Stimulated activated CD8-positive, alpha-beta memory T cell treated with anti-CD3 and anti-CD28 coated beads, Interleukin-15, amount 100 ng/mL, for 4 hours (primary cell): Measurements from ENCODE around the gene CACNA1D.

Source experiments
- DNase-seq, 2 donors: peaks; one replicate each; pipeline ENCODE4 v3.0.0-alpha.2; 2020; ENCODE audit warnings: low read depth in 2 of 2

The CACNA1D gene

GRCh38 chr3:53805463-53806159 lies 311.2 kb downstream of the CACNA1D start:
- DNase-seq = no peak

DNA sequence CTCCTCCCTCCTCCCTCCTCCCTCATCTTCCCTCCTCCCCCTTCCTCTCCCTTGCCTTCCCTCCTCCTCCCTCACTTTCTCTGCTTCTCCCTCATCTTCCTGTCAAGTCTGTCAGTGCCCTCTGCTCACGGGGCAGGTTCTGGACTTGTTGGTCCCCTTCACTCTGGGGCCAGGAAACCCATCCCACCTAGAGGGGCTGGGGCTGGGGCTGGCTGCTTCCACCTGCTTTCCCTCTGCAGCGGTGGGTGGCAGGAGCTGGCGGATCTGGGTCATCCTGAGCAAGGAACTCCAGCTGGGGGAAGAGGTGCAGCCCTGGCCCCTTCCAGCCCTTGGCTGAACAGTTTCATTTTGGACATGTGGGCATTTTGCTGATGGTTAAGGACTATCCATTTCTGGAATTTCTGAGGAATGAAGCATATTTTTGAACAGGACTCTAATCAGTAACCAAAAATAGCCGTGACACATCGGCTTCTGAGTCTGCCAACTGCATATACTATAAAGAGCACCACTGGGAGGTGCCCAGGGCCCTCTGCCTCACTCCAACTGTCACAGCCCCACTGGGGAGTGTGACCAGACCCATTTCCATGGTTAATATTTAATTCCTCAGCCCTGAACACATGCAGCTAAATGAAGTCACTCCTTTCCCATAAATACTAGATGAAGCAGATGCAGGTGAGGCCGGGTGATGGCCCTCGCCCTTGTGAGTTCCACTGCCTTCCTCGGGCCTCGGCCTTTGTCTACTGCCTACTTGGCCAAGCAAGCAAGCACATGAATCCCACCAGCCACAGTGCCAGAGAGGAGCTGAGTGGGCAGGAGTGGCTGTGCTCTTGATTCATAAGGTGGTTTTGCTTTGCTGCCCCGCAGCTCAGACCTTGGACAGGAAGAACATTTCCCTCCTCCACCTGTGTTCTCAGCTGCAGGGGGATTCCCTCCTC lies 312.0 kb downstream of the CACNA1D start:
- DNase-seq = no peak

DNA sequence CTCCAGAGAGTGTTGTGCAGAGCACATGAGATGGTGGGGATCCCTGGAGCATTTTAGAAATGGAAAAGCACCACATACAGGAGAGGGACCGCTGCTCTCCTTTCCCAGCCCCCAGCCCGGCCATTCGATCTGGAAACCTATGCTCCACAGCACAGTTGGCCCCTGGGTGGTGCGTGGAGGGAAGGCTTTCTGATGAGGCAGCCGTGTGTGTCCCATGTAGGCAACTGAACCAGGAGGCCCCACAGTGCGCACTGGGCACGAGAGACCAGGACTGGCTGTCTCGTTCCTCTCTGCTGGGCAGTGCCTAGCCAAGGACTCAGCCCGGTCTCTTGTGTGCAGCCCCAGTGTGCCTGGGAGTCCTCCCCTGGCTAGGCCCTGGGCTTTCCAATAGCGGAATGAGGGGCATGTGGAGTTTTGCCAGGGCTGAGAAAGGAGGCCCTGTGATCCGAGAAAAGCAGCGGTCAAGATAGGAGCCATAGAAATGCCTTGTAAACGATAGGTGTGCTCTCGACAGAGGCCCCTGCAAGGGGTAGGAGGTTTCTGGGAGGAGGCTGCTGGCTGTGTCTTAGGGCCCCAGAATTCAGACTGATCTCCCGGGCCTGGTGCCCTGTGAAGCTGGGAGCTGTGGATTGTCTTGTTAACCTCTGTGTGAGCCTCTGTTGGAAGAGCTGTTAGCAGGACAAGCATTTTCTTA lies 312.9 kb downstream of the CACNA1D start:
- no peak for DNase-seq

DNA sequence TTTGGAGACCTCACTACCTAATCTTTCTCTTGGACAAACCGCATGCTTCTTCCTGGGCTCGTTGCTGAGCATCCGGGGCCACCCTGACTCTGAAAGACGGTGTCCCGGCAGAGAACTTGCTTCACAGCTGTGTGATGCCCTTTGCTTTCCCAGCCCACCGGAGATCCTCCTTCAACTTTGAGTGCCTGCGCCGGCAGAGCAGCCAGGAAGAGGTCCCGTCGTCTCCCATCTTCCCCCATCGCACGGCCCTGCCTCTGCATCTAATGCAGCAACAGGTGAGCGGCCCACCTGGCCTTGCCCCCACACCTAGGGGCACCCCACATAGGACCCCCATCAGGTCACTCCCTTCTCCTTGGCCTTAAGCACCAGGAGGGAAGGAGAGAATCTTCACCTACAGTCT lies 314.1 kb downstream of the CACNA1D start:
- DNase-seq = no peak

DNA sequence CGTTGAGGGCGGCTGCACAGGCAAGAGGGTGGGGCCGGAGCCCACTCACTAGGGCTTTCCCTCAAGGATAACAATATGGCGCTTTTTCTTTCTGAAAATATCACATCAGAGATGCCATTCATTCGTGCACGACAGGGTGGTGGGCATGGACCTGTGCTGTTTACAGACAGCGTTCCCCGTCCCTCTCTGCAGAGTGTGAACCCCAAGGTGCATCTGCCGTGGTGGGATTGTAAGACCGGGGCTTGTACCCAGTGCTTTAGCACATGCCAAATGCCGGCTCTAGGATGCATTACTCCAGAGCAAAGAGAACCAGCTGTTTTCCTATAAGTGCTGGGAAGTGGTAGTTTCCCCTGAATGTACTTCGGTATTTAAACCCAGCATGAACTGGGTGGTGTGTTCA lies 314.9 kb downstream of the CACNA1D start:
- no peak for DNase-seq

- DNase-seq = no peak
These were observed 315.5 kb downstream of the CACNA1D start for GRCh38 chr3:53809764-53810400.

GRCh38 chr3:53811143-53811927 lies 316.9 kb downstream of the CACNA1D start:
- DNase-seq = no peak

DNA sequence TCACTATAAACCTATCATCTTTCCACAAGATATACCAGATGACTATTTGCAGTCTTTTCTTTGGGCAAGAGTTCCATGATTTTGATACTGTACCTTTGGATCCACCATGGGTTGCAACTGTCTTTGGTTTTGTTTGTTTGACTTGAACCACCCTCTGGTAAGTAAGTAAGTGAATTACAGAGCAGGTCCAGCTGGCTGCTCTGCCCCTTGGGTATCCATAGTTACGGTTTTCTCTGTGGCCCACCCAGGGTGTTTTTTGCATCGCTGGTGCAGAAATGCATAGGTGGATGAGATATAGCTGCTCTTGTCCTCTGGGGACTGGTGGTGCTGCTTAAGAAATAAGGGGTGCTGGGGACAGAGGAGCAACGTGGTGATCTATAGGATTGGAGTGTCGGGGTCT lies 318.0 kb downstream of the CACNA1D start:
- DNase-seq = no peak

DNA sequence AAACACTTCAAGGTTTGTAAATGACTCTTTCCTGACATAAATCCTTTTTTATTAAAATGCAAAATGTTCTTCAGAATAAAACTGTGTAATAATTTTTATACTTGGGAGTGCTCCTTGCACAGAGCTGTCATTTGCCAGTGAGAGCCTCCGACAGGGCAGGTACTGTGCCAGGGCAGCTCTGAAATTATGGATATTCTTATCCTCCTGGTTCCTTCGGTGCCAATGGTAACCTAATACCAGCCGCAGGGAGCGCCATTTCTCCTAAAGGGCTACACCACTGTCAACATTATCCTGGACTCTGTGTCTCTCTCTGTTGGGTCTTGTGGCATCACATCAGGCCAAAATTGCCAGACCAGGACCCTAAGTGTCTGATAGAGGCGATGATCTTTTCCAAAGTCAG lies 318.8 kb downstream of the CACNA1D start:
- DNase-seq = no peak

GRCh38 chr3:53813876-53814275 lies 319.5 kb downstream of the CACNA1D start:
- no peak for DNase-seq

GRCh38 chr3:53815067-53815466 lies 320.7 kb downstream of the CACNA1D start:
- no peak for DNase-seq

GRCh38 chr3:53815651-53816050 lies 321.2 kb downstream of the CACNA1D start:
- no peak for DNase-seq

GRCh38 chr3:53816425-53816824 lies 322.0 kb downstream of the CACNA1D start:
- no peak for DNase-seq

GRCh38 chr3:53817211-53817610 lies 322.8 kb downstream of the CACNA1D start:
- no peak for DNase-seq

DNA sequence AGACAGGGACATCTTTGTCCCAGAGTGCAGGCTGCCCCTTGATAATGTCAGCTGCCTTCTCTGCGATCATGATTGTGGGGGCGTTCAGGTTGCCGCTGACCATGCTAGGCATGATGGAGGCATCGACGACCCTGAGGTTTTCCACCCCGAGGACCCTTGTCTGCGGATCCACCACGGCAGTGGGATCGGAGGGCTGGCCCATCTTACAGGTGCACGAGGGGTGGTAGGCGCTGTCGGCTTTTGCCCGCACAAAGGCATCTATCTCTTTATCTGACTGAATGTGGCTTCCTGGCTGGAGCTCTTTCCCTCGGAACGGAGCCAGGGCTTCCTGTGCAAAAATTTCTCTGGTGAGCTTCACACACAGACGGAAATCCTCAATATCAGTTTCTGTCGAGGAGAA lies 323.4 kb downstream of the CACNA1D start:
- DNase-seq = no peak

DNA sequence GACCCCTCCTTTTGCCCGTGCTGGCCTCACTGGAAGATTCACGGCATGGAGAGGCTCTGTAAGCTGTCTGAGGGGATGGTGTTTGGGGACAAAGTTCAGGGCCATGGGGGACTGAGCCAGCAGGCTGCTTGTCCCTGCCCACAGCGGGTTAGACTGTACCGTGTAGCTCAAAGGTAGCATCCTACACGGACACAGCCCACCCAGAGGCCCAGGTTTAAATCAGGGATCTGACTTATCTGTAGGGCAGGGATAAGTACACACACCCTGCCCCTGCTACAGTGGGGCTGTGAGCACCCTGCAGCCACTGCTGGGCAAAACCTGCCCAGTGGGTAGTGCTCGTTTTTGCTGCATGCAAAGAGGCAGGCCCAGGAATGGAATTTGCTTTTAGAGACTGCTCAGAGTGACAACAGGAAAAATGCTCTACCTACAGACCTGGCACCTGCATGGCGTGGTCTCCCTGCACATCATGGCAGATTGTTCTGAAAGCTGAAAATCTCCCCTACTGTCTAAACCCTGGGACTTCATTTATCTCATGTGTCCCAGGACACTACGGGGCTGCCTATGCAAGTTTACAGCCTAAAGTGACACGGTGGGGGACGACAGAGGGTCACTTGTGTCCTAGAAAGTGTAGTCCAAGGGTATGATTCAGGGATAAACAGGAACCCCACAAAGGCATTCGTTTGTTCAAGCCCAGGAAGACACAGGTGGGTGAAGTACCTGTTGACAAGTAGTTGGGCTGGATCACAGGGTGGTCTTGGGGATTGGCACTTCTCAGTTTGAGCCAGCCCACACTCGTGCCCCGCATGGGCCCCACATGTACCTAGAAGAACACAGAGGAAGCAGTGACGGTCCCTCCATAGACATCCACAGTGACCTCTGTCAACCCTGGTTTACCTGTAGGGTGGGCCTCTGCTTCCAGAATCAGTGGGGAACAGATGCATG lies 324.1 kb downstream of the CACNA1D start:
- DNase-seq = no peak

DNA sequence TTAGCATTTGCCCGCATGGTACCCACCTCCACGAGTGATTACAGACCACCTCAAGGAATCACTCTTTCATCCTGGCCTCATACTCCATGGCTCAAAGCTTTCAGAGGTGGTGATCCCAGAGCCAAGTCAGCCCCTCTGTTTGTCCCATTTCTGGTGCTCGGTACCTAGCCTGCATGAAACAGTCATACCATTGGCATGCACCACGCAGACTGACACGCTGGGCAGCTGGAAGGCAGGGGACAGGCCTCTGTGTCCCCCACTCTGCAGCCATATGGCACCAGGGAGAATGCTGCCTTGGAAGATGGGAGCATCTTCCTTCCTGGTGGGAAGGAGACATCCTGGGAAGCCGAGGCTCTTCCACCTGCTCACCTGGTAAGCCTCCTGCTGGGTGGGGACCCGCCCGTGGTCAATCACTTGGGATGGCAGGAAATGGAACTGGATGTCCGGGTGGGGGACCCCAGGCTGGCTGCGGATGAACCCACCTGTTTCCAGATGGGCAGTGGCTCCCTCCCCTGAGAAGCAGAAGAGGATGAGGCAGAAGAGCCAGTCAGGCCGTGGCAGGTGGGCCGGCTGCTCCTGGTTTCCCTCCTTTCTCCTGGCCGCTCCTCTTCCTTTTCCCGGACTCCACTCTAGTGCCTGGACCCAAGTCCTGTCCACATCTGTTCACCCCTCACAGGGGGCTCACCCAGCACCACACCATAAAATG lies 324.9 kb downstream of the CACNA1D start:
- DNase-seq = no peak

GRCh38 chr3:53820084-53820483 lies 325.7 kb downstream of the CACNA1D start:
- DNase-seq = no peak
